ENCODE results near the gene LAMC3. TPM values are rescaled to one million over a fixed set of nuclear protein-coding genes. Genes with fewer than 3 reads are reported as not detected.

Gene LAMC3
- polyA plus RNA-seq, 1 of the 3 experiments (the other 2 are of a cell fraction): 0.07 TPM

DNA sequence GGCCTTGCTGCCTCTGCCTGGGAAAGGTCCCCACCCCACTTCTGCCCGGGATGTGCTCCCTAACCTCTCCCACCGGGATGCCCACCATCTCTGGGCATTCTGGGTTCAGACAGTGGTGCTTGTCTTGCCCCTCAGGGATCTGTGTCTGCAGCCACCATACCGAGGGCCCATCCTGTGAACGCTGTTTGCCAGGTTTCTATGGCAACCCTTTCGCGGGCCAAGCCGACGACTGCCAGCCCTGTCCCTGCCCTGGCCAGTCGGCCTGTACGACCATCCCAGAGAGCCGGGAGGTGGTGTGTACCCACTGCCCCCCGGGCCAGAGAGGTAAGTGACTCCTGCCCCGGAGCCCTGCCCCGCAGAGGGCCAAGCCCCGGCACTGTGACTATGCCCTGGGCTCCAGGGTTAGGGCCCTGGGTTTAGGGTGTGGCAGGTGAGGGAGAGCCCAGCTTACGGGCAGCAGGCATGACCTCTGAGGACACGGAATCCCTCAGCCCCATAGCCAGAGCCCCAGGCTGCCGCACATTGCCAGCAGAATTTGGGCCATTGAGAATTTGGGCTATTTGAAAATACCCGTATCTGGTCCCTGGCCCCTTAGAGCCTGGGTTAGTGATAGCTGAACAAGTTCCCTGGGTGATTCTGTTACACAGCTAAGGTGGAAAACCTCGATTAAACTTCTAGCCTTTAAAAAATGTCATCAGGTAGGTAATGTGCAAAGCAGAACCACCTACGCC, 52.1 kb downstream of the LAMC3 start:
- H3K9me3 ChIP-seq: no peaks in the 10 kb centered on the region
- POLR2A ChIA-PET: no interaction called here
- H3K4me3 ChIP-seq (ENCODE audit: low read depth in 2 of 2, low read length in 1 of 2): no peak overlapping the region
- no peak overlapping the region for H3K27ac ChIP-seq (ENCODE audit: low read depth in 2 of 2, low read length in 1 of 2)
- H3K4me1 ChIP-seq (ENCODE audit: control insufficient read depth in 1 of 2, insufficient read depth in 2 of 2, low read depth in 1 of 2, low read length in 1 of 2): peaks cover 0 to 8% of the 10 kb centered on the region in 2 experiments; a peak in 1 of 4 replicates
- no peaks in the 10 kb centered on the region for H3K9me2 ChIP-seq
- DNase-seq: peak; percentile 54
- no peak for TF ChIP-seq FOSL2 (IDR thresholded peaks at IDR 0.05; ENCODE audit: borderline replicate concordance, low read depth)
- TF ChIP-seq FOXM1 (IDR thresholded peaks at IDR 0.05; ENCODE audit: low read depth): no peak
- TF ChIP-seq, protein P1, sequence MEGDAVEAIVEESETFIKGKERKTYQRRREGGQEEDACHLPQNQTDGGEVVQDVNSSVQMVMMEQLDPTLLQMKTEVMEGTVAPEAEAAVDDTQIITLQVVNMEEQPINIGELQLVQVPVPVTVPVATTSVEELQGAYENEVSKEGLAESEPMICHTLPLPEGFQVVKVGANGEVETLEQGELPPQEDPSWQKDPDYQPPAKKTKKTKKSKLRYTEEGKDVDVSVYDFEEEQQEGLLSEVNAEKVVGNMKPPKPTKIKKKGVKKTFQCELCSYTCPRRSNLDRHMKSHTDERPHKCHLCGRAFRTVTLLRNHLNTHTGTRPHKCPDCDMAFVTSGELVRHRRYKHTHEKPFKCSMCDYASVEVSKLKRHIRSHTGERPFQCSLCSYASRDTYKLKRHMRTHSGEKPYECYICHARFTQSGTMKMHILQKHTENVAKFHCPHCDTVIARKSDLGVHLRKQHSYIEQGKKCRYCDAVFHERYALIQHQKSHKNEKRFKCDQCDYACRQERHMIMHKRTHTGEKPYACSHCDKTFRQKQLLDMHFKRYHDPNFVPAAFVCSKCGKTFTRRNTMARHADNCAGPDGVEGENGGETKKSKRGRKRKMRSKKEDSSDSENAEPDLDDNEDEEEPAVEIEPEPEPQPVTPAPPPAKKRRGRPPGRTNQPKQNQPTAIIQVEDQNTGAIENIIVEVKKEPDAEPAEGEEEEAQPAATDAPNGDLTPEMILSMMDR (IDR thresholded peaks at IDR 0.05): no peak
- no peak for TF ChIP-seq CHD2 (IDR thresholded peaks at IDR 0.05; ENCODE audit: low read length, partially characterized antibody)
- no peak for TF ChIP-seq POLR2AphosphoS5 (IDR thresholded peaks at IDR 0.05; ENCODE audit: low read depth, low read length)
- no peak for TF ChIP-seq RCOR1 (IDR thresholded peaks at IDR 0.05; ENCODE audit: low read length)
- no peak for TF ChIP-seq ELF1 (IDR thresholded peaks at IDR 0.05)
- no peak for TF ChIP-seq EP300 (IDR thresholded peaks at IDR 0.05; ENCODE audit: borderline replicate concordance in 1 of 2, low read depth in 1 of 2, low read length in 1 of 2)
- no peak for TF ChIP-seq SIN3A (IDR thresholded peaks at IDR 0.05; ENCODE audit: borderline replicate concordance, low read depth, low read length)
- TF ChIP-seq, protein P2, sequence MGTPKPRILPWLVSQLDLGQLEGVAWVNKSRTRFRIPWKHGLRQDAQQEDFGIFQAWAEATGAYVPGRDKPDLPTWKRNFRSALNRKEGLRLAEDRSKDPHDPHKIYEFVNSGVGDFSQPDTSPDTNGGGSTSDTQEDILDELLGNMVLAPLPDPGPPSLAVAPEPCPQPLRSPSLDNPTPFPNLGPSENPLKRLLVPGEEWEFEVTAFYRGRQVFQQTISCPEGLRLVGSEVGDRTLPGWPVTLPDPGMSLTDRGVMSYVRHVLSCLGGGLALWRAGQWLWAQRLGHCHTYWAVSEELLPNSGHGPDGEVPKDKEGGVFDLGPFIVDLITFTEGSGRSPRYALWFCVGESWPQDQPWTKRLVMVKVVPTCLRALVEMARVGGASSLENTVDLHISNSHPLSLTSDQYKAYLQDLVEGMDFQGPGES (IDR thresholded peaks at IDR 0.05; ENCODE audit: low read depth, low read length): no peak
- TF ChIP-seq EZH2phosphoT487 (IDR thresholded peaks at IDR 0.05; ENCODE audit: borderline replicate concordance, low read depth): no peak
- TF ChIP-seq, protein P3, sequence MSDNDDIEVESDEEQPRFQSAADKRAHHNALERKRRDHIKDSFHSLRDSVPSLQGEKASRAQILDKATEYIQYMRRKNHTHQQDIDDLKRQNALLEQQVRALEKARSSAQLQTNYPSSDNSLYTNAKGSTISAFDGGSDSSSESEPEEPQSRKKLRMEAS (IDR thresholded peaks at IDR 0.05; ENCODE audit: low read depth): no peak
- TF ChIP-seq GABPA (IDR thresholded peaks at IDR 0.05; ENCODE audit: low read depth): no peak
- no peak for TF ChIP-seq NRF1 (IDR thresholded peaks at IDR 0.05; ENCODE audit: low read depth, low read length)
- no peak for TF ChIP-seq MEF2A (IDR thresholded peaks at IDR 0.05; ENCODE audit: borderline replicate concordance, low read depth)
- TF ChIP-seq FOXJ3 (CRISPR knock-in tag; IDR thresholded peaks at IDR 0.05): no peak
- TF ChIP-seq, protein P4, sequence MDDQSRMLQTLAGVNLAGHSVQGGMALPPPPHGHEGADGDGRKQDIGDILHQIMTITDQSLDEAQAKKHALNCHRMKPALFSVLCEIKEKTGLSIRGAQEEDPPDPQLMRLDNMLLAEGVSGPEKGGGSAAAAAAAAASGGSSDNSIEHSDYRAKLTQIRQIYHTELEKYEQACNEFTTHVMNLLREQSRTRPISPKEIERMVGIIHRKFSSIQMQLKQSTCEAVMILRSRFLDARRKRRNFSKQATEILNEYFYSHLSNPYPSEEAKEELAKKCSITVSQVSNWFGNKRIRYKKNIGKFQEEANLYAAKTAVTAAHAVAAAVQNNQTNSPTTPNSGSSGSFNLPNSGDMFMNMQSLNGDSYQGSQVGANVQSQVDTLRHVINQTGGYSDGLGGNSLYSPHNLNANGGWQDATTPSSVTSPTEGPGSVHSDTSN (IDR thresholded peaks at IDR 0.05): no peak
- TF ChIP-seq, protein P5, sequence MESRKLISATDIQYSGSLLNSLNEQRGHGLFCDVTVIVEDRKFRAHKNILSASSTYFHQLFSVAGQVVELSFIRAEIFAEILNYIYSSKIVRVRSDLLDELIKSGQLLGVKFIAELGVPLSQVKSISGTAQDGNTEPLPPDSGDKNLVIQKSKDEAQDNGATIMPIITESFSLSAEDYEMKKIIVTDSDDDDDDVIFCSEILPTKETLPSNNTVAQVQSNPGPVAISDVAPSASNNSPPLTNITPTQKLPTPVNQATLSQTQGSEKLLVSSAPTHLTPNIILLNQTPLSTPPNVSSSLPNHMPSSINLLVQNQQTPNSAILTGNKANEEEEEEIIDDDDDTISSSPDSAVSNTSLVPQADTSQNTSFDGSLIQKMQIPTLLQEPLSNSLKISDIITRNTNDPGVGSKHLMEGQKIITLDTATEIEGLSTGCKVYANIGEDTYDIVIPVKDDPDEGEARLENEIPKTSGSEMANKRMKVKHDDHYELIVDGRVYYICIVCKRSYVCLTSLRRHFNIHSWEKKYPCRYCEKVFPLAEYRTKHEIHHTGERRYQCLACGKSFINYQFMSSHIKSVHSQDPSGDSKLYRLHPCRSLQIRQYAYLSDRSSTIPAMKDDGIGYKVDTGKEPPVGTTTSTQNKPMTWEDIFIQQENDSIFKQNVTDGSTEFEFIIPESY (IDR thresholded peaks at IDR 0.05; ENCODE audit: borderline replicate concordance, low read depth): no peak
- no peak for TF ChIP-seq MXI1 (IDR thresholded peaks at IDR 0.05; ENCODE audit: low read depth, low read length)
- no peak for TF ChIP-seq RAD21 (IDR thresholded peaks at IDR 0.05; ENCODE audit: low read length)
- H3K9ac ChIP-seq: no peak overlapping the region
- H3K79me2 ChIP-seq (ENCODE audit: insufficient read depth): no peaks in the 10 kb centered on the region
- CTCF ChIA-PET: interaction anchor here (0.7 to 4.4 kb wide), 7 partner anchors 9 to 275 kb away, joined by 3 to 21 read pairs (median 3); no protein-coding TSS in a partner anchor
- H2AFZ ChIP-seq (ENCODE audit: low read depth): no peak overlapping the region
- no peak overlapping the region for H3K4me2 ChIP-seq
- no peaks in the 10 kb centered on the region for H4K20me1 ChIP-seq (ENCODE audit: insufficient read depth)
- no peaks in the 10 kb centered on the region for H3F3A ChIP-seq (replicated peaks; ENCODE audit: insufficient read depth)
- WGBS (ENCODE audit: low lambda C conversion rate): 58% methylated on average over 15 of the region's 21 CpGs
- no peaks in the 10 kb centered on the region for H3K36me3 ChIP-seq (replicated peaks in 1 of 2; ENCODE audit: control insufficient read depth in 1 of 2, insufficient read depth in 2 of 2, low read length in 1 of 2)
- H3K27me3 ChIP-seq (ENCODE audit: insufficient read depth): no peaks in the 10 kb centered on the region; the same call in 1 of the 2 replicates

Measured in SK-N-SH (cell line).